Head of caudate nucleus (tissue), 42 donors: Measurements from ENCODE around the gene LYRM7.
A peak's percentile ranks its signal among the peaks of the same experiment; 100 is the strongest.
"Not testable (repeated sequence)": the region's sequence is repeated elsewhere in the genome, so short reads cannot be mapped to it uniquely, and the experiment has no call there.

Experiments
- DNase-seq, 42 donors: peaks; one replicate each; pipeline versions ENCODE4 v3.0.0 to v3.0.0-alpha.2; 2020 to 2021; ENCODE audit warnings: mixed read lengths in 7 of 42
- intact Hi-C: fragments of 100-400 bp; cut with DNase I; formaldehyde crosslinking; loops from one replicate; pipeline ENCODE4 v1.15.0; 2022

The LYRM7 gene

DNA sequence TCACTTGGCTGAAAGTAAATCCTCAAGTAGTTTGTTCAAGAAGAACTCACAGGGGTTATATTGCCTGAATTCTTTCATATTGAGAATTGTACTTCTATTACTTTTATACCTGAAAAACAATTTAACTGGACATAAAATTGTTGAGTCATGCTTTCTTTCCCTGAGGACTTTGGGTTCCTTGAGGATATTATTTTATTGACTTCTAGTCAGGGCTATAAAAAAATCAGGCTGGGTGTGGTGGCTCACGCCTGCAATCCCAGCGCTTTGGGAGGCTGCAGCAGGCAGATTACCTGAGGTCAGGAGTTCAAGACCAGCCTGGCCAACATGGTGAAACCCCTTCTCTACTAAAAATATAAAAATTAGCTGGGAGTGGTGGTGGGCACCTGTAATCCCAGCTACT is 75.2 kb downstream of the LYRM7 start:
- intact Hi-C loops: no loop called here
- no peak for DNase-seq

DNA sequence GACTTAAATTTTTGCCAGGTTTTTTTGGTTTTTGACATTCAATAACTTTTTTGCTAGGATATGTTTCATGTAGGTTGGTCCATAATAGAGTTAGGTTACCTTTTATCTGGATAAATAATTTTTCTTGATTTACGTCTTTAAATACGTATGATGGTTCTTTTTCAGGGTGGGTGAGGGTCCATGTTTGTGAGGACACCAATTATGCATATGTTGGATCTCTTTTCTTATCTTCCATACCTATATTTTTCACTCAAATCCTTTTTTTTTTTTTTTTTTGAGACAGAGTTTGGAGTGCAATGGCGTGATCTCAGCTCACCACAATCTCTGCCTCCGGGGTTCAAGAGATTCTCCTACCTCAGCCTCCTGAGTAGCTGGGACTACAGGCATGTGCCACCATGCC is 75.8 kb downstream of the LYRM7 start:
- intact Hi-C loops: no loop called here
- no peak for DNase-seq

DNA sequence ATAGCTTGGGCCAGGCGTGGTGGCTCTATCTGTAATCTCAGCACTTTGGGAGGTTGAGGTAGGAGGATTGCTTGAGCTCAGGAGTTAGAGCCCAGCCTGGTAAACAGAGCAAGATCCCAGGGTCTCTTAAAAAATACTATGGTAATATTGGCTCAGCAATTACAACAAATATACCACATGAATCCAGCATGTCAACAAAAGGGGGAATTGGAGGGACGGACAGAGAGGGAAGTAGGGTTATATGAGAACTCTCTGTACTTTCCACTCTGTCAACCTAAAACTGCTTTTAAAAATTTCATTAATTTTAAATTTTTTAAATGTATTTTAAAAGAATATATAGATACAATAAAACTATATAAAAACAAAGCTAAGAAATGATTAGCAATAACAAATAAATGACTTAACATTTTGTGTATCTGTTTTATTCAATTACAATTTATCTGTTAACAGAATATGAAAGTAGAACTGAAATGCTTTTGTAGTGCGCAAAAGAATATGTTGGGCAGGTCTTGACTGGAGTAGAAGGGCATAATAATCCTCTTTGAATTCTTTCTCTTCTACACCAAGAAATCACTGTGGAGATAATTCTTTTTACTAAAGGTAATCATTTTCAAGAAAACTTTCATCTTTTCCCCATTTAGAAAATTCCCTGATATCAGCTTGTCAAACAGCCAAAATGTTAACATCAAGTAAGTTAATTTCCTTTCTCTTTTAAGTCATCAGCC is 80.2 kb downstream of the LYRM7 start:
- intact Hi-C loops: no loop called here
- DNase-seq: no peak

DNA sequence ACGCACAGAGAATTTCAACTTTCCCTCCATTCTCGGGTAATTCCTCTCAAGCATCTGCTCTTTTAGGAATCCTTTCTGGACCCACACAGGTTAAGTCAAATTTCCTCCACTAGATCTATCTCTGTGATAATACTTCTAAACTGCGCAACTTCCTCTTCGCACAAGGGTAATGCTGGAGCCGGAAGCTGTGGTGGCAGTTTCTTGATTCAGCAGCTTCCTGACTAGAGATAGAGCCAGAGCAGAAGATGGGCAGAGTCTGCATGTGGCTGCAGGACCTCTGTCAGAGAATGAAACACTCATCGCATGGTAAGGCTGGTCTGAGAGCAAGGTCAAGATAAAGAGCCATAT is 82.1 kb downstream of the LYRM7 start:
- peak in 33 of 42 donors; percentile 14 to 76 (median 44) for DNase-seq
- intact Hi-C loops: no loop called here

- DNase-seq, intact Hi-C loops: not testable (repeated sequence)
These were observed 83.3 kb downstream of the LYRM7 start for GRCh38 chr5:131254025-131254424.

DNA sequence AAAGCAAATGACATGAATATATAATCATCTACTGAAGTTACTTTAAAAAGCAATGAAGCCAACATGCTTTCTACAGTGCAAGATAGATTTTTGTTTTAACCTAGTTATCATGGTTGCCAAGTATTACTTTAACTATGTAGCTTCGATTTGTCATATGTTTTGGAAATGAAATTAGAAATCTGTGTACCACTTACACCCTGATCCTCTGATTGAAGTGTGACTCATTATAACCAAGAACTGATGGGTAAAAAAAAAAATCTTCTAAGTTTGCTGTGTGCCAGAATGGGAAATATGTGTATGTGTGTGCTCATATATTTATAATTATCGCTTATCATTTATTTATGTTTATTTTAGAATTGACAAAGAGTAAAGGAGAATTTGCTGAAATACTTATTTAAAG is 84.0 kb downstream of the LYRM7 start:
- intact Hi-C loops: no loop called here
- DNase-seq: no peak
